ENCODE measurements around the gene NOS1AP. TPM values are rescaled to one million over a fixed set of nuclear protein-coding genes. Genes with fewer than 3 reads are reported as not detected.
"Not testable (repeated sequence)": the region's sequence is repeated elsewhere in the genome, so short reads cannot be mapped to it uniquely, and the experiment has no call there.

Gene NOS1AP
- total RNA-seq, 3 donors from 2014 or later: 11.8 to 17.4 (median 14.3) TPM

GRCh38 chr1:162040001-162040400, 29.5 kb upstream of the NOS1AP start:
- ATAC-seq: no peak

GRCh38 chr1:162040657-162041056, 28.8 kb upstream of the NOS1AP start:
- intact Hi-C loops (cut with DNase I, micrococcal nuclease): no loop called here
- Histone ChIP-seq H3K4me3 (no peak overlapping the region), H3K9me3 (no peaks in the 10 kb centered on the region), H3K4me1 (ENCODE audit: low read depth) (no peaks in the 10 kb centered on the region), H3K36me3 (ENCODE audit: low read depth) (no peaks in the 10 kb centered on the region)
- no peak for TF ChIP-seq CTCF (IDR thresholded peaks at IDR 0.05)
- DNase-seq (no peak), ATAC-seq (no peak)

More at GRCh38 chr1:162040001-162040400, 29.5 kb upstream of the NOS1AP start:
- intact Hi-C loops (cut with DNase I, micrococcal nuclease): no loop called here
- Histone ChIP-seq H3K4me1 (ENCODE audit: low read depth) (no peaks in the 10 kb centered on the region), H3K4me3 (no peak overlapping the region), H3K36me3 (ENCODE audit: low read depth) (no peaks in the 10 kb centered on the region), H3K9me3 (no peaks in the 10 kb centered on the region)
- no peak for TF ChIP-seq CTCF (IDR thresholded peaks at IDR 0.05)
- no peak for DNase-seq

GRCh38 chr1:162042361-162042760, 27.1 kb upstream of the NOS1AP start:
- DNase-seq (no peak), ATAC-seq (no peak)
- no peak for TF ChIP-seq CTCF (IDR thresholded peaks at IDR 0.05)
- H3K9me3 ChIP-seq: no peaks in the 10 kb centered on the region
- no peaks in the 10 kb centered on the region for H3K4me1 ChIP-seq (ENCODE audit: low read depth)
- H3K4me3 ChIP-seq: no peak overlapping the region
- intact Hi-C loops (cut with DNase I, micrococcal nuclease): no loop called here
- H3K36me3 ChIP-seq (ENCODE audit: low read depth): no peaks in the 10 kb centered on the region

- no peak for TF ChIP-seq CTCF (IDR thresholded peaks at IDR 0.05)
These were observed 22.6 kb upstream of the NOS1AP start for GRCh38 chr1:162046921-162047320.

GRCh38 chr1:162053949-162054348, 15.5 kb upstream of the NOS1AP start:
- H3K36me3 ChIP-seq (ENCODE audit: low read depth); ATAC-seq; DNase-seq; H3K4me3 ChIP-seq; H3K4me1 ChIP-seq (ENCODE audit: low read depth); intact Hi-C loops (cut with DNase I, micrococcal nuclease); H3K9me3 ChIP-seq: not testable (repeated sequence)

More at GRCh38 chr1:162046921-162047320, 22.6 kb upstream of the NOS1AP start:
- no peaks in the 10 kb centered on the region for H3K4me1 ChIP-seq (ENCODE audit: low read depth)
- DNase-seq: no peak
- ATAC-seq: no peak
- intact Hi-C loops (cut with DNase I, micrococcal nuclease): no loop called here
- no peaks in the 10 kb centered on the region for H3K9me3 ChIP-seq
- no peaks in the 10 kb centered on the region for H3K36me3 ChIP-seq (ENCODE audit: low read depth)
- no peak overlapping the region for H3K4me3 ChIP-seq

- Histone ChIP-seq H3K4me3 (no peak overlapping the region), H3K36me3 (ENCODE audit: low read depth) (no peaks in the 10 kb centered on the region), H3K9me3 (no peaks in the 10 kb centered on the region), H3K4me1 (ENCODE audit: low read depth) (no peaks in the 10 kb centered on the region)
- intact Hi-C loops (cut with DNase I, micrococcal nuclease): loop anchor here (5.0 kb wide), 2 partner anchors 222 to 337 kb away; no protein-coding TSS in a partner anchor
- no peak for TF ChIP-seq CTCF (IDR thresholded peaks at IDR 0.05)
- ATAC-seq (peak; percentile 38), DNase-seq (no peak)
These were observed 14.4 kb upstream of the NOS1AP start for GRCh38 chr1:162055062-162055461.

All from mucosa of descending colon (tissue), 3 donors.